ENCODE data around the gene AGBL4.
"Not testable (repeated sequence)": the region's sequence is repeated elsewhere in the genome, so short reads cannot be mapped to it uniquely, and the experiment has no call there.

Gene AGBL4

GRCh38 chr1:49298304-49298703, 725.5 kb downstream of the AGBL4 start:
- DNase-seq, result no peak

DNA sequence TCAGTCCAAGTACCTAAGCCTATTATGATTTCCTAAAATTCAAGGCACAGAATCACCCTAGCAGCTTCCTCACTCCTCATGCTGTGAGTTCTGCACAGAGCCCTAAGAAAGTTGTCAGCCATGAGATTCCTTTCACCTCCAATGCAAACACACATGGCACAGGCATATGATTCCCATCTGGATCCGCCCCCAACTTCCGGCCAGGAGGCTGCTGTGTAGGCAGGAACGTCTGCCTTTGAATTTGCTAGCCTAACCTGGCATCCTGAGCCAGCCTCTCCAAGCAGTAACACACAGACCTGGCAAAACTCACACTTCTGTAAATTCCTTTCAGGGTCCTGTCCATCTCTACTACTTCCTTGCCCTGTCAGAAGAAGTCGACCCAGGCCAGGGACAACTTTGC, 726.0 kb downstream of the AGBL4 start:
- no peak for DNase-seq

- DNase-seq, result no peak
Observed at GRCh38 chr1:49294539-49294938, 729.2 kb downstream of the AGBL4 start.

GRCh38 chr1:49293016-49293415, 730.7 kb downstream of the AGBL4 start:
- DNase-seq, result no peak

GRCh38 chr1:49257211-49258049, 766.3 kb downstream of the AGBL4 start:
- not testable (repeated sequence) for DNase-seq

DNA sequence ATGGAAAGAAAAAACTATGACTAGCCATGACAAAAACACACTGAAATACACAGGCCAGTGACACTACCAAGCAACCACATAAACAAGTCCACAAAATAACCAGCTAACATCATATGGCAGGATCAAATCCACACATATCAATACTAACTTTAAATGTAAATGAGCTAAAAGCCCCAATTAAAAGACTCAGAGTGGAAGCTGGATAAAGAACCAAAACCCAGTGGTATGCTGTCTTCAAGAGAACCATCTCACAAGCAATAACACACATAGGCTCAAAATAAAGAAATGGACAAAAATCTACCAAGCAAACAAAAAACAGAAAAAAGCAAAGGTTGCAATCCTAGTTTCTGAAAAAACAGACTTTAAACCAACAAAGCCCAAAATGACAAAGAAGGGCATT, 770.8 kb downstream of the AGBL4 start:
- DNase-seq, result no peak

DNA sequence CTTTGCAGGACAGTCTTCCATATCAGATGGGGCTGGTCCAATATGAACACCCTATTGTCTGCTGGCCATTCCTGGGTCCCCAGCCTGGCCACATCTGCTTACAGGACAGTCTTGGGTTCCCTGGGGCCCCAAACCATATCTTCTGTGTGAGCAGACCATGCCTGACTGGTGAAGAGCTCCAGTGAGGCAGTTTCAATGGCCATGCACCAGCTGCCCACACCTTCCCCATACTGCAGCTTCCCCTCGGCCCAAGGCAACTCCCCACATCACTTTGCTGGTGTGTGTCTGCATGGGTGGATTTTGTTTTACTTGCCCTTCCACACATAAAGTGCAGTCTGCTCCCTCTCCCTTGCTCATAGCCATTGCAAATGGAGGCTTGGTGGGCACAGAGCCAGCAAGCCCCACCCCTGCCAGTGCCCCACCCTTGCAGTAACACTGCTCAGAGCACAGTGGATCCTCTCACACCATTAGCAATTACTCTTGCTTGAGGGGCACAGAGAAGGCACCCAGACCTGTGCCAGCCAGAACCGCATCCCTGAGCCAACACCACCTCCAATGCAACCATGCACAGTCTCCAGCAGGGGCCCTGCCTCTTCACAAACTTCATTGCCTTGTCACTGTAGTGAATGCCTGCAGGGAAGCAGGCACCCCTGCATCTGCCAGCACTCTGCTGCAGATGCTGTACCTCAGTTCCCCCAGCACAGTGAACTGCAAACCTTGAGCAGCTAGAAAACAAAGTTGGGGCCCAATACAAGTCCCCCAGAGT, 772.6 kb downstream of the AGBL4 start:
- DNase-seq, result no peak

GRCh38 chr1:49240709-49241221, 783.0 kb downstream of the AGBL4 start:
- DNase-seq, result no peak

DNA sequence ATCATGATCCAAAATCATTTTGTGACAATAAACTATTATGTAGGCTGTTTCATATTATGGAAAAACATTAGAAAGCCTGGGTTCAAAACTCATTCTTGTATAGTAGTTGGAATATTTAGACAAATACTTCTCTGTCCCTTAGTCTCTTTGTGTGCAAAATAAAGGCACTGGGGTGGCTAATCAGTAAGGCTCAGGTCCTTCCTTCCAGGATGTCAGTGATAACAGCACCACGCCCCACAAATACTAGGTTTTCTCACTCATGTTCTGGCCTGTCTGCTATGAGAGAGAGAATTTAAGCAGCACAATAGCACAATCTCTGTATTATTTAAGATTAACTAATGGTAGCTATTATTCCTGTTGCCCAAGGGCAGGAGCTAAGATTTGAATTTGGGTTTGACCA, 788.8 kb downstream of the AGBL4 start:
- DNase-seq, result no peak

DNA sequence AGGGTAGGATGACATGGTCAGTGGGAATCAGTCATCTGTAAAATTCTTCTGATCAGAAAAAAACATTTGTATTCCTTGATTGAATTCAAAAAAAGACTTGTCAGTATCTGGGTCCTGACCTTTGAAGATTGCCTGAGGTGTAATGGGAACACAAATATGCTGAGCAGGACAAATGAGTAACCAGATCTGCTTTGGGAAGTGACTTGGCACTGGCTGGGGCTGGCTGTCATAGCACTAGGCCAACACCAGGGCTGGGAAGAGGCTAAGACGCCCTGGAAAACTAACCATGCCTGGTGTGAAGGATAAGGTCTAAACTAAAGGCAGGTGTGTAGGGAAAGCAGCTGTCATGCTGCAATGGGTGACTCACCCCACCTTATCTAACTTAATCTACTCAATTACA, 794.2 kb downstream of the AGBL4 start:
- DNase-seq, result no peak

GRCh38 chr1:49226758-49227157, 797.0 kb downstream of the AGBL4 start:
- DNase-seq, result no peak

DNA sequence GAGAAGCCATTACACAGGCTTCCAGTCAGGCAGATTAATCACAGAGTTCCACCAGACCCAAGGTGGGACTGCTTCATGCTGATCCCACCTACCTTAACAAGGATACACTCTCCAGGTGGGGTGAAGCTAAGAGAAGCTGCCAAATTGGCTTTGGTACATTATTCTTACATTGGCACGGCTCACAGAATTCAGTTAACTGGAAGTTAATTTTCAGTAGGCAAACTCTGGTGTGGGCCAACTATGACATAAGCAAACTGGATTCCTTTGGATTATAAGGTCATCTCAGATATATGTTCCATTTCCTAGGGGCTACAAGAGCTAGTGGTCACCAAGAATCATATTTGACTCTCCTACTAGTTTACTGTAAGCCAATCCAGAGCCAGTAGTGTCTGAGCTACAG, 798.3 kb downstream of the AGBL4 start:
- no peak for DNase-seq

DNA sequence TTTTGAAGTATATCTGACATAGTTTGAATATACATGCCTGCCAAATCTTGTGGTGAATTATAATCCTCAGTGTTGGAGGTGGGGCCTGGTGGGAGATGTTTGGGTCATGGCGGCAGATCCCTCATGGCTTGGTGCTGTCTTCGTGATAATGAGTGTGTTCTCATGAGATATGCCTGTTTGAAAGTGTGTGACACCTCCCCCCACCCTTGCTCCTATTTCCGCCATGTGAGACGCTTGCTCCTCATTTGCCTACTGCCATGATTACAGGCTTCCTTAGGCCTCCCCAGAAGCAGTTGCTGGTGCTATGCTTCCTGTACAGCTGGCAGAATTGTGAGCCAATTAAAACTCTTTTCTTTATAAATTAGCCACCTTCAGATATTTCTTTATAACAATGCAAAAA, 810.5 kb downstream of the AGBL4 start:
- no peak for DNase-seq

DNA sequence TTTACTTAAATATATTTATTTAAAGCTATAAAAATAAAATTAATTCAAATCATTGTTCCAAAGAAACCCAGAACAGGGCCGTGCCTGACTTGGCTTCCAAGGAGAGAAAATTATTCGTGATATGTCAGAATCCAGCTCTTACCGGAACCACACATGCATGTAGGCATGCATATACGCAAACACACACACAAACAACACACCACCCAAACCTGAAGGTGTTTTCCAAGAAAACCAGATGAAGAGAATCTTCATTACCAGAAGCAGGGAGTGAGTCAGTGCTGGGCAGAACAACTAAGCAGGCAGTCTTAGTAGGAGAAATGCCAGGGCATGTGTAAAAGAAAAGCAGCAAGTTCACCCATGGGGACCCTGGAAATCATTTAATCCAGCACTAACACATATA, 815.0 kb downstream of the AGBL4 start:
- no peak for DNase-seq

GRCh38 chr1:49204720-49205119, 819.0 kb downstream of the AGBL4 start:
- DNase-seq, result no peak

GRCh38 chr1:49200738-49201137, 823.0 kb downstream of the AGBL4 start:
- no peak for DNase-seq

DNA sequence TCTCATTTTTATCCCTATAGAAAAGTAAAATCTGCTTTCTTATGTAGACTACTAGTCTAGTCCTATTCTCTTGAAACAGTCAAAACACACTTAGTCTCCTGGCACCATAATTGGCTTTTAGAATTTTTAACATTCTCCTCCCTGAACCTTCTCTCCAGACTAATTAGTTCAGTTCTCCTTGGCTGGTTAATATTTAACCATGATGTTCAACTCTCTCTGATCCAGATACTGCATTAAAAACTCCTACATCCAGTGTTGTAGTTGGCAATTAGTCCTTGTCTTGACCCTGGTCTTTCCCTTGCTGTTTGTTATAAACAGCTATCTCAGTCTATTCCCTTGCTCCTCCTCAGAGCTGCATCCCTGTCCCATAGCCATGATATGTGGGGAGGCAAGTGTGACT, 824.2 kb downstream of the AGBL4 start:
- DNase-seq, result no peak

DNA sequence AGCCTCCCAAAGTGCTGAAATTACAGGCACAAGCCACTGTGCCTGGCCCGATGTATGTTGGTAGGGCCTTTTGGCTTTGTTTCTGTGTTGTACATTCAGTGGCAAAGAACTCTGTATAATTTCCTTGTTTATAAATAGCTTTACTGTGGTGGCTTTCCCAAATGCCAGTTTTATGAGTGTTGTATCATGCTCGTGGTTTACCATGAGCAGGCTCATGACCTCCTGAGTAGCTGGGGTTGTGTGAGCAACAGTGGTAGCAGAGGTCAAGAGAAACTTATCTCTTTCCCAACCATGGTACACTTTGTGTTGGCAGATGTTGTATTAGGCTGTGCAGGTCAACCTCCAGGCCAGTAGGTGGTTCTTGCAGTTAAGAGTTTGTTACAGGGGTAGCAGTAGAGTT, 826.7 kb downstream of the AGBL4 start:
- no peak for DNase-seq

DNA sequence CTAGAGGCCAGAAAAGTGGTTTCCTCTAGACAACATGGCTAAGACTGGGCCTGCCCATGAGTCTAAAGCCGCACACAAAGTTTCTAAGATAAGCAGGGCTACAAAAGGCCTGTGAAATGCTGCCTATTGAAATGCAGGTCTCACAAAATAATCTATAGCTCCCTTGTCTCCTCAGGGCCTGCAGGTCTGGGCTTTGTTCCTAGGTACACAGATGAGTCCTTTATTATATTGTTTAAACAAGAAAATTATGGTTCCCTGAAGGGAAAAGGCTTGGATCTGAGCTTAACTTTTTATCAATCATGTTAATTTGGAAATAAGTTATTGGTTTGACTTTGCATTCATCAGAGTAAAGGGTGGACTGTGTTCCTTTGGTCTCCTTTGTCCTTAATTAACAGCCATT, 833.6 kb downstream of the AGBL4 start:
- DNase-seq, result no peak

GRCh38 chr1:49187056-49187455, 836.7 kb downstream of the AGBL4 start:
- no peak for DNase-seq

DNA sequence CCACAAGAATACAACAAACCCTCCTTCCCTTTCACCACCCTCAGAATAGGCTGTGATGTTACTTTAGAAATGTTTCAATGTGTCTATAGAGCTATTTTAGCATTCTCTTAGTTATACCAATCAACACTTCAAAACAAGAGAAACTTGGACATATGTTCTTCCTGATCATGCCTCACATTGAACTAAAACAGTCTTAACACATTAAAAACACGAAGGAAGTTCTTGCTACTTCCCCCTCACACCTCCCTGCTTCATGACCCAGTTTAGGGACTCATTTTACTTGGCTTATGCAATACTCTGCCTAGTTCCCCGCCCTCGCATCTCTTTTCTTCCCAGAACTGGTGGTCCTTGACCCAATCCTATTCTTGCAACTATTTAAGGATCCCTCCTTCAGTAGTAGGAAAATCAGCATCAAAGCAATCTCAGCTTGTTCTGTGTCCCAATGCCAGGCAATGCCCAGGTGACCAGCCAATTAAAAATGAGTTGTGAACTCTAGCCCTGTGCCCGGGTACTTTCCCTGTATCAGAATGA, 838.2 kb downstream of the AGBL4 start:
- DNase-seq, result no peak

DNA sequence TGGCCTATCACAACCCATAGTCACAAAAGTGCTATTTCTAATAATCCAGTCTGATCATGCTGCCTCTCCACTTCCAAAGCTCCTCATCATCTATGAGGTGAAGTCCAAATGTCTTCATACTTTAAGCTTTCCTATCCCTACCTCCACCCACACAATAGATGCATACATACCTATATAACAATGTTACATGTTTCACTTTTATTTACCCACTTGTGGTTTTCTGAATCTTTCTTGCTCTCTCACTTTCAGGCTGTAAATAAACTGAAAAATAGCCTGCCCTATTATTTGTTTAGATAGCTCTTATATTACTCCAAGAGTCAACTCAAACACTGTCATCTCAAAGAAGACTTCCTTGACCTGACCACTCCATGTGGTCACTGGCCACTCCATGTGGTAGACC, 840.3 kb downstream of the AGBL4 start:
- DNase-seq, result no peak

GRCh38 chr1:49181033-49181432, 842.7 kb downstream of the AGBL4 start:
- no peak for DNase-seq
